Endothelial cell of umbilical vein (primary cell): ENCODE measurements around the gene LANCL2. TPM values are rescaled to one million over a fixed set of nuclear protein-coding genes. Genes with fewer than 3 reads are reported as not detected.

Experiments used
- BruUV-seq: library from RNA; stranded (reverse); fragments of 400-500 nt; replicated peaks from 2 replicates; lab custom pipeline; 2021; lab: Mats Ljungman, UMichigan
- CTCF ChIA-PET: fragments of 300-600, 350-600 bp; sonication (Branson Sonifier 250); formaldehyde crosslinking; loops from one replicate; lab custom pipeline; 2021; ENCODE audit warnings: antibody characterized with exemption, inconsistent platforms; lab: Charles Lee
- POLR2A ChIA-PET: fragments of 300-600, 350-600 bp; sonication (Branson Sonifier 250); formaldehyde crosslinking; loops from one replicate; lab custom pipeline; 2021; ENCODE audit warnings: antibody characterized with exemption, inconsistent platforms; lab: Charles Lee
- DNase-seq: peaks from one replicate; pipeline ENCODE4 v3.0.0-alpha.2; 2011; ENCODE audit warnings: low read depth, low spot score
- FAIRE-seq: peaks from 2 replicates; lab custom pipeline; 2011; peaks lifted over from hg19 to GRCh38; lab: Jason Lieb, UNC
- H2AFZ ChIP-seq: 2 replicates; pipeline ENCODE4 v1.6.0; 2012; ENCODE audit warnings: low read depth, low read length, control low read depth, inconsistent platforms
- H3K27ac ChIP-seq: 2 replicates; pipeline ENCODE4 v1.5.1; 2011; ENCODE audit warnings: low read depth, mild to moderate bottlenecking, control low read depth, low read length, moderate library complexity; ENCODE audit not compliant: insufficient read depth
- H3K27me3 ChIP-seq, 2 experiments: 2 replicates each; pipeline versions ENCODE4 v1.6.0 to v1.6.1; 2011; ENCODE audit warnings: low read length in 2 of 2, mixed read lengths in 1 of 2; ENCODE audit not compliant: control insufficient read depth in 2 of 2, insufficient read depth in 2 of 2
- H3K36me3 ChIP-seq, 2 experiments: 2 replicates in 1 of 2; 3 replicates in 1 of 2; pipeline ENCODE4 v1.5.1; 2011; ENCODE audit warnings: low read length in 2 of 2, mild to moderate bottlenecking in 1 of 2, moderate library complexity in 1 of 2; ENCODE audit not compliant: control insufficient read depth in 2 of 2, insufficient read depth in 2 of 2; ENCODE audit errors: extremely low read depth in 1 of 2
- H3K4me1 ChIP-seq: 3 replicates; pipeline ENCODE4 v1.5.1; 2011; ENCODE audit warnings: mild to moderate bottlenecking, low read length; ENCODE audit not compliant: control insufficient read depth, insufficient read depth; ENCODE audit errors: extremely low read depth
- H3K4me2 ChIP-seq: 2 replicates; pipeline ENCODE4 v1.6.1; 2011; ENCODE audit warnings: low read length, control low read depth, mixed read lengths; ENCODE audit not compliant: insufficient read depth
- H3K4me3 ChIP-seq, 3 experiments: fragments of 200-600 bp in 1 of 3; sonication (generic), shearing (Covaris generic) in 1 of 3; replicated peaks in 1 of 3; 2 replicates each; pipeline ENCODE4 v1.5.1; 2011 to 2016; ENCODE audit warnings: control low read depth in 3 of 3, low read length in 3 of 3, mild to moderate bottlenecking in 2 of 3, inconsistent platforms in 1 of 3, low read depth in 1 of 3, moderate library complexity in 1 of 3; ENCODE audit not compliant: insufficient read depth in 1 of 3
- H3K79me2 ChIP-seq: 2 replicates; pipeline ENCODE4 v1.6.0; 2012; ENCODE audit warnings: low read length, inconsistent platforms; ENCODE audit not compliant: control insufficient read depth, insufficient read depth
- H3K9ac ChIP-seq: replicated peaks from 2 replicates; pipeline ENCODE3; 2011; ENCODE audit warnings: low read length, control low read depth; ENCODE audit not compliant: insufficient read depth; ENCODE audit errors: extremely low read depth
- H3K9me1 ChIP-seq: replicated peaks from 3 replicates; pipeline ENCODE4 v1.6.0; 2011; ENCODE audit warnings: mild to moderate bottlenecking, low read length; ENCODE audit not compliant: control insufficient read depth, insufficient read depth; ENCODE audit errors: extremely low read depth
- H3K9me3 ChIP-seq: replicated peaks from 2 replicates; pipeline ENCODE4 v1.5.1; 2012; ENCODE audit warnings: low read length, inconsistent platforms; ENCODE audit not compliant: control insufficient read depth, insufficient read depth
- H4K20me1 ChIP-seq: replicated peaks from 2 replicates; pipeline ENCODE3; 2011; ENCODE audit warnings: mild to moderate bottlenecking, low read length; ENCODE audit not compliant: control insufficient read depth, insufficient read depth; ENCODE audit errors: extremely low read depth
- EZH2 ChIP-seq: IDR thresholded peaks from 2 replicates; pipeline ENCODE4 v1.6.1; 2012; ENCODE audit warnings: borderline replicate concordance, low read depth, mild to moderate bottlenecking, moderate library complexity, low read length, inconsistent platforms; ENCODE audit not compliant: severe bottlenecking
- FOS ChIP-seq: IDR thresholded peaks from 2 replicates; pipeline ENCODE4 v1.6.1; 2011; ENCODE audit warnings: mild to moderate bottlenecking, low read length, moderate library complexity, borderline replicate concordance; ENCODE audit not compliant: insufficient read depth
- GATA2 ChIP-seq: IDR thresholded peaks from 2 replicates; pipeline ENCODE4 v1.7.0; 2011; ENCODE audit warnings: low read depth, mild to moderate bottlenecking, moderate library complexity, mixed read lengths, low read length; ENCODE audit not compliant: insufficient read length, insufficient read depth
- JUN ChIP-seq: IDR thresholded peaks from 2 replicates; pipeline ENCODE4 v1.6.1; 2011; ENCODE audit warnings: borderline replicate concordance, low read depth; ENCODE audit not compliant: insufficient read length, insufficient read depth
- MYC ChIP-seq: IDR thresholded peaks from one replicate; pipeline ENCODE4 v1.6.1; 2011; ENCODE audit warnings: mild to moderate bottlenecking, low read depth, low read length
- POLR2A ChIP-seq: IDR thresholded peaks from 2 replicates; pipeline ENCODE4 v1.6.1; 2012; ENCODE audit warnings: low read depth, mild to moderate bottlenecking, control low read depth, low read length
- POLR2AphosphoS5 ChIP-seq: IDR thresholded peaks from 2 replicates; pipeline ENCODE4 v1.6.1; 2012; ENCODE audit warnings: low read depth, mild to moderate bottlenecking, control low read depth, low read length, moderate library complexity; ENCODE audit not compliant: insufficient read depth
- dilution Hi-C: fragments of 300-500 bp; cut with MboI; formaldehyde crosslinking; loops from one replicate; pipeline ENCODE4 v1.15.0; 2019; ENCODE audit warnings: low sequenced_read_pairs; ENCODE audit not compliant: extremely low pct_ligation_motif_present
- intact Hi-C: fragments of 100-400 bp; cut with micrococcal nuclease; formaldehyde crosslinking; loops from one replicate; pipeline ENCODE4 v1.10.0; 2022
- polyA plus RNA-seq, 4 experiments: library from polyadenylated mRNA; depleted of rRNA in 3 of 4; stranded (reverse) in 3 of 4; unstranded in 1 of 4; fragments of >200 nt; gene quantifications; 2 replicates each; pipeline versions ENCODE4 v1.2.1 to v1.2.3, GENCODE V29; 2011 to 2012; ENCODE audit warnings: missing spikeins in 1 of 4
- total RNA-seq: library from RNA; stranded (reverse); gene quantifications from 2 replicates; pipeline ENCODE4 v1.2.3, GENCODE V29; 2021
- TF ChIP-seq, protein P1 (sequence below): IDR thresholded peaks from 2 replicates; pipeline ENCODE4 v1.6.1; 2011; ENCODE audit not compliant: insufficient read depth, insufficient read length
- TF ChIP-seq, protein P2 (sequence below), 2 donors: IDR thresholded peaks; 1 replicate in 1 of 2; 2 replicates in 1 of 2; pipeline ENCODE4 v1.5.1; 2011; ENCODE audit warnings: low read length in 2 of 2, mild to moderate bottlenecking in 2 of 2, moderate library complexity in 2 of 2, control low read depth in 1 of 2, inconsistent platforms in 1 of 2, low read depth in 1 of 2; ENCODE audit not compliant: insufficient read depth in 1 of 2; ENCODE audit errors: extremely low read depth in 1 of 2

LANCL2 gene
- total and polyA plus RNA-seq, 2 donors (not counting 3 experiments of a cell fraction or from before 2014, with no cell fraction given) = 19.2 to 25.3 TPM

- no peaks in the 10 kb centered on the region for H3K9me1 ChIP-seq
- intact Hi-C loops = no loop called here
- dilution Hi-C loops = no loop called here
- H3K79me2 ChIP-seq = no peaks in the 10 kb centered on the region
- TF ChIP-seq, protein P1, sequence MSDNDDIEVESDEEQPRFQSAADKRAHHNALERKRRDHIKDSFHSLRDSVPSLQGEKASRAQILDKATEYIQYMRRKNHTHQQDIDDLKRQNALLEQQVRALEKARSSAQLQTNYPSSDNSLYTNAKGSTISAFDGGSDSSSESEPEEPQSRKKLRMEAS = no peak
- TF ChIP-seq, protein P2, sequence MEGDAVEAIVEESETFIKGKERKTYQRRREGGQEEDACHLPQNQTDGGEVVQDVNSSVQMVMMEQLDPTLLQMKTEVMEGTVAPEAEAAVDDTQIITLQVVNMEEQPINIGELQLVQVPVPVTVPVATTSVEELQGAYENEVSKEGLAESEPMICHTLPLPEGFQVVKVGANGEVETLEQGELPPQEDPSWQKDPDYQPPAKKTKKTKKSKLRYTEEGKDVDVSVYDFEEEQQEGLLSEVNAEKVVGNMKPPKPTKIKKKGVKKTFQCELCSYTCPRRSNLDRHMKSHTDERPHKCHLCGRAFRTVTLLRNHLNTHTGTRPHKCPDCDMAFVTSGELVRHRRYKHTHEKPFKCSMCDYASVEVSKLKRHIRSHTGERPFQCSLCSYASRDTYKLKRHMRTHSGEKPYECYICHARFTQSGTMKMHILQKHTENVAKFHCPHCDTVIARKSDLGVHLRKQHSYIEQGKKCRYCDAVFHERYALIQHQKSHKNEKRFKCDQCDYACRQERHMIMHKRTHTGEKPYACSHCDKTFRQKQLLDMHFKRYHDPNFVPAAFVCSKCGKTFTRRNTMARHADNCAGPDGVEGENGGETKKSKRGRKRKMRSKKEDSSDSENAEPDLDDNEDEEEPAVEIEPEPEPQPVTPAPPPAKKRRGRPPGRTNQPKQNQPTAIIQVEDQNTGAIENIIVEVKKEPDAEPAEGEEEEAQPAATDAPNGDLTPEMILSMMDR (IDR thresholded peaks at IDR 0.05; ENCODE audit: extremely low read depth in 1 of 2, insufficient read depth in 1 of 2, low read depth in 1 of 2, low read length in 2 of 2) = no peak
- TF ChIP-seq MYC (no peak), POLR2AphosphoS5 (no peak), GATA2 (no peak), EZH2 (no peak), JUN (no peak), FOS (no peak), POLR2A (no peak)
- FAIRE-seq (no peak), DNase-seq (no peak)
- no peaks in the 10 kb centered on the region for H3K9me3 ChIP-seq
- no TSS peak for BruUV-seq
- H3K27ac ChIP-seq = no peak overlapping the region
- ChIA-PET POLR2A (no interaction called here), CTCF (interaction anchor here (1.6 kb wide), 1 partner anchor 95 kb away, joined by 3 read pairs; no protein-coding TSS in a partner anchor)
- peaks cover 20% of the 10 kb centered on the region for H3K4me1 ChIP-seq
- H2AFZ ChIP-seq = no peak overlapping the region
- no peaks in the 10 kb centered on the region for H4K20me1 ChIP-seq
- H3K4me2 ChIP-seq = no peak overlapping the region
- no peaks in the 10 kb centered on the region for H3K27me3 ChIP-seq
- H3K9ac ChIP-seq = no peak overlapping the region
- H3K36me3 ChIP-seq = no peaks in the 10 kb centered on the region
- H3K4me3 ChIP-seq = no peak overlapping the region
These were observed 14.9 kb upstream of the LANCL2 start for GRCh38 chr7:55350281-55350680.
